ENCODE results near the gene MPZL1. TPM values are rescaled to one million over a fixed set of nuclear protein-coding genes. Genes with fewer than 3 reads are reported as not detected.

Gene MPZL1
- total and polyA plus RNA-seq, 2 of the 8 experiments (the other 6 are each of a cell fraction or from before 2014, with no cell fraction given): 37.8 to 120 TPM

DNA sequence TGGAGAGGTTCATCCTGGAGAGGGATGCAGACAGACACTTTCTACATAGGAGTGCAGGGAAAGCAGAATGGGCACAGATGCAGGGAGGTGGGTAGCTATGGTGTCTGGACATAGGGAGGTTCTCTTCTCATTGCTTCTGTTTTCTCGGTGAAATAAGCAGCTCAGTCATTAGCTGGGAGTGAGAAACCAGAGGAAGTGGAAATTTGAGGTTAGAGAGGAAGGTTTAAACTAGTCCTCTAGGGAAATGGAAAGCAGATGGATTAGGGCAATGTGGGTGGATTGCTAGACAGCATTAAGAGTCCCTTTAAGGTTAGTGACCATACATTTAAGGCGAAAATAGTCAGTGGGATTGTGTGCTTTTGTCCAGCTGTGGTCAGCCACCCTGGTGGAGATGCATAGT, 39.6 kb downstream of the MPZL1 start:
- H3K36me3 ChIP-seq (ENCODE audit: control insufficient read depth in 2 of 4, insufficient read depth in 4 of 4, low read length in 3 of 4): peaks cover 0 to 10% (median 0%) of the 10 kb centered on the region in 4 experiments; a peak in 3 of 8 replicates
- H2BK5ac ChIP-seq (ENCODE audit: low read depth, low read length): no peak overlapping the region
- H3K23ac ChIP-seq (ENCODE audit: insufficient read length): no peak overlapping the region
- H3K79me2 ChIP-seq (ENCODE audit: control insufficient read depth in 1 of 2, insufficient read depth in 2 of 2, low read length in 2 of 2): peaks cover 2 to 57% of the 10 kb centered on the region in 2 experiments; a peak in 3 of 4 replicates
- TF ChIP-seq CBX5 (IDR thresholded peaks at IDR 0.05; ENCODE audit: low read depth, low read length) (no peak), SRF (IDR thresholded peaks at IDR 0.05; ENCODE audit: low read depth, low read length) (no peak), JUN (IDR thresholded peaks at IDR 0.05; ENCODE audit: low read depth, low read length) (no peak), TAF1 (IDR thresholded peaks at IDR 0.05; ENCODE audit: low read depth, low read length) (no peak), EZH2 (IDR thresholded peaks at IDR 0.05; ENCODE audit: low read depth, low read length, severe bottlenecking) (no peak), RAD21 (IDR thresholded peaks at IDR 0.05 in 1 of 2, conservative IDR thresholded peaks at IDR 0.05 in 1 of 2; ENCODE audit: low read depth in 2 of 2, low read length in 2 of 2) (no peak), HDAC6 (IDR thresholded peaks at IDR 0.05; ENCODE audit: low read depth, low read length) (no peak), CBX8 (IDR thresholded peaks at IDR 0.05; ENCODE audit: borderline replicate concordance, low read depth, low read length) (no peak), EGR1 (IDR thresholded peaks at IDR 0.05; ENCODE audit: borderline replicate concordance, low read depth, low read length) (no peak), GTF2F1 (IDR thresholded peaks at IDR 0.05; ENCODE audit: borderline replicate concordance, low read depth, low read length) (no peak), BCL11A (IDR thresholded peaks at IDR 0.05; ENCODE audit: low read depth in 2 of 2, low read length in 2 of 2) (no peak), CHD1 (IDR thresholded peaks at IDR 0.05; ENCODE audit: low read depth, low read length) (no peak)
- H3K27ac ChIP-seq (ENCODE audit: low read depth, low read length): no peak overlapping the region
- no peak overlapping the region for H2AK5ac ChIP-seq (ENCODE audit: low read depth, low read length)
- H3K4me2 ChIP-seq (ENCODE audit: insufficient read depth in 1 of 2, low read depth in 2 of 2, low read length in 2 of 2): no peak overlapping the region
- H4K8ac ChIP-seq (ENCODE audit: extremely low read depth, insufficient read depth, low read length): no peak overlapping the region
- no peaks in the 10 kb centered on the region; a peak in 1 of 7 replicates for H3K4me1 ChIP-seq (replicated peaks in 1 of 4; ENCODE audit: control insufficient read depth in 3 of 4, insufficient read depth in 4 of 4, low read length in 3 of 4)
- 43% methylated on average over 2 of the region's 2 CpGs; no CpG with 5 or more reads in 1 of the 2 experiments for WGBS, 2 experiments (ENCODE audit: extremely low coverage in 1 of 2, insufficient coverage in 1 of 2, insufficient read length in 1 of 2, insufficient replicate concordance in 2 of 2, low coverage in 1 of 2, low lambda C conversion rate in 2 of 2, missing lambda C conversion rate in 1 of 2)
- ChIA-PET POLR2A (ENCODE audit: partially characterized antibody) (interaction anchor here (0.8 kb wide), 1 partner anchor 8 kb away, joined by 3 read pairs; no protein-coding TSS in a partner anchor), CTCF (ENCODE audit: partially characterized antibody) (interaction anchor here (1.0 to 1.9 kb wide), 6 partner anchors 34 to 321 kb away, joined by 3 to 11 read pairs (median 5); no protein-coding TSS in a partner anchor)
- H3K9ac ChIP-seq (replicated peaks in 1 of 4; ENCODE audit: extremely low read depth in 1 of 4, low read depth in 3 of 4, low read length in 3 of 4): no peak overlapping the region
- H4K91ac ChIP-seq (replicated peaks; ENCODE audit: insufficient read length, low read length): no peak overlapping the region
- DNase-seq (ENCODE audit: low read depth in 1 of 2, low spot score in 2 of 2): no peak
- H3K9me3 ChIP-seq (ENCODE audit: insufficient read depth in 2 of 2, low read depth in 1 of 2, low read length in 1 of 2): no peaks in the 10 kb centered on the region
- no peak overlapping the region for H2AFZ ChIP-seq (ENCODE audit: low read length)
- no peak overlapping the region for H3K18ac ChIP-seq (ENCODE audit: extremely low read depth, low read length)
- no peak for FAIRE-seq
- H3K79me1 ChIP-seq (ENCODE audit: low read depth, low read length): peaks cover 10% of the 10 kb centered on the region
- no peak overlapping the region for H2BK15ac ChIP-seq (ENCODE audit: low read length)
- no peak overlapping the region for H3K56ac ChIP-seq (replicated peaks; ENCODE audit: insufficient read length, low read depth, low read length)
- no peak overlapping the region for H2BK12ac ChIP-seq (ENCODE audit: low read depth, low read length)
- H3K4me3 ChIP-seq (ENCODE audit: extremely low read depth in 1 of 4, insufficient read depth in 2 of 4, low read depth in 3 of 4, low read length in 4 of 4): no peak overlapping the region
- no peak overlapping the region for H3K14ac ChIP-seq (ENCODE audit: insufficient read length)
- no peak overlapping the region for H2BK20ac ChIP-seq (ENCODE audit: low read length)
- no peak overlapping the region for H4K5ac ChIP-seq (ENCODE audit: insufficient read length, low read depth, low read length)
- no peak overlapping the region for H2BK120ac ChIP-seq (replicated peaks; ENCODE audit: low read depth, low read length)
- no peaks in the 10 kb centered on the region; the same call in 1 of the 2 replicates for H3K23me2 ChIP-seq (ENCODE audit: low read depth, low read length)
- H4K20me1 ChIP-seq (replicated peaks in 1 of 2; ENCODE audit: control insufficient read depth in 1 of 2, insufficient read depth in 2 of 2, low read length in 2 of 2): peaks cover 2 to 6% of the 10 kb centered on the region in 2 experiments
- no peaks in the 10 kb centered on the region for H3K27me3 ChIP-seq (replicated peaks in 1 of 4; ENCODE audit: control insufficient read depth in 3 of 4, extremely low read depth in 1 of 4, insufficient read depth in 3 of 4, low read length in 3 of 4)
- no peak overlapping the region for H3K4ac ChIP-seq (replicated peaks; ENCODE audit: insufficient read length, low read depth, low read length)
